H9 (cell line): ENCODE data around the gene NSRP1. TPM values are rescaled to one million over a fixed set of nuclear protein-coding genes. Genes with fewer than 3 reads are reported as not detected.

Experiments
- DNase-seq: peaks from one replicate; pipeline ENCODE4 v3.0.0-alpha.2; 2017
- H2AFZ ChIP-seq: one replicate; pipeline ENCODE4 v1.6.1; 2013; ENCODE audit warnings: mild to moderate bottlenecking, low read length, control low read depth, moderate library complexity
- H2AK5ac ChIP-seq: 2 replicates; pipeline ENCODE4 v1.6.1; 2013; ENCODE audit warnings: low read length, control low read depth, mixed read lengths; ENCODE audit not compliant: insufficient read length
- H2BK120ac ChIP-seq: one replicate; pipeline ENCODE4 v1.6.1; 2013; ENCODE audit warnings: low read depth, mild to moderate bottlenecking, low read length, control low read depth, inconsistent platforms; ENCODE audit not compliant: poor library complexity, severe bottlenecking
- H2BK12ac ChIP-seq: 2 replicates; pipeline ENCODE4 v1.6.1; 2013; ENCODE audit warnings: low read length, control low read depth, mixed read lengths, low read depth; ENCODE audit not compliant: insufficient read length
- H2BK15ac ChIP-seq: 2 replicates; pipeline ENCODE4 v1.6.1; 2013; ENCODE audit warnings: low read depth, low read length, control low read depth
- H2BK20ac ChIP-seq: one replicate; pipeline ENCODE4 v1.6.1; 2013; ENCODE audit warnings: low read depth, mild to moderate bottlenecking, low read length, control low read depth, inconsistent platforms; ENCODE audit not compliant: poor library complexity, severe bottlenecking
- H2BK5ac ChIP-seq: 2 replicates; pipeline ENCODE4 v1.6.1; 2013; ENCODE audit warnings: low read length, control low read depth, mixed read lengths; ENCODE audit not compliant: insufficient read length
- H3K14ac ChIP-seq: 2 replicates; pipeline ENCODE4 v1.6.1; 2013; ENCODE audit warnings: low read length, control low read depth; ENCODE audit not compliant: insufficient read depth
- H3K18ac ChIP-seq: 2 replicates; pipeline ENCODE4 v1.6.1; 2013; ENCODE audit warnings: low read depth, mild to moderate bottlenecking, mixed read lengths, low read length, control low read depth; ENCODE audit not compliant: insufficient read length
- H3K23ac ChIP-seq: 2 replicates; pipeline ENCODE4 v1.6.1; 2013; ENCODE audit warnings: low read length, control low read depth, mixed read lengths, low read depth; ENCODE audit not compliant: insufficient read length
- H3K23me2 ChIP-seq: 2 replicates; pipeline ENCODE4 v1.6.1; 2013; ENCODE audit warnings: low read depth, mild to moderate bottlenecking, mixed read lengths, low read length, control low read depth; ENCODE audit not compliant: insufficient read length, poor library complexity, severe bottlenecking
- H3K27ac ChIP-seq: 2 replicates; pipeline ENCODE4 v1.5.1; 2013; ENCODE audit warnings: low read length, control low read depth, mixed read lengths, low read depth; ENCODE audit not compliant: insufficient read length
- H3K27me3 ChIP-seq: 2 replicates; pipeline ENCODE4 v1.6.1; 2013; ENCODE audit warnings: low read length, control low read depth, inconsistent platforms; ENCODE audit not compliant: insufficient read depth
- H3K4ac ChIP-seq: 2 replicates; pipeline ENCODE4 v1.6.1; 2013; ENCODE audit warnings: low read depth, mild to moderate bottlenecking, control low read depth, inconsistent platforms, low read length, moderate library complexity
- H3K4me1 ChIP-seq: 2 replicates; pipeline ENCODE4 v1.6.1; 2013; ENCODE audit warnings: low read length, control low read depth, inconsistent platforms; ENCODE audit not compliant: insufficient read depth
- H3K4me2 ChIP-seq: 2 replicates; pipeline ENCODE4 v1.6.1; 2013; ENCODE audit warnings: low read length, control low read depth, mixed read lengths; ENCODE audit not compliant: insufficient read length, insufficient read depth
- H3K56ac ChIP-seq: 2 replicates; pipeline ENCODE4 v1.6.1; 2013; ENCODE audit warnings: low read depth, mild to moderate bottlenecking, mixed read lengths, low read length, control low read depth; ENCODE audit not compliant: insufficient read length
- H3K79me1 ChIP-seq: 2 replicates; pipeline ENCODE4 v1.6.1; 2013; ENCODE audit warnings: low read depth, mild to moderate bottlenecking, moderate library complexity, low read length, control low read depth, inconsistent platforms; ENCODE audit not compliant: insufficient read depth, poor library complexity, severe bottlenecking
- H3K79me2 ChIP-seq: 2 replicates; pipeline ENCODE4 v1.6.1; 2013; ENCODE audit warnings: low read length, control low read depth, inconsistent platforms; ENCODE audit not compliant: insufficient read depth
- H3K9ac ChIP-seq: 2 replicates; pipeline ENCODE4 v1.6.1; 2013; ENCODE audit warnings: low read length, control low read depth, mixed read lengths; ENCODE audit not compliant: insufficient read length; ENCODE audit errors: extremely low read depth
- H3K9me3 ChIP-seq: one replicate; pipeline ENCODE4 v1.6.1; 2013; ENCODE audit warnings: low read depth, low read length, inconsistent platforms; ENCODE audit not compliant: control insufficient read depth
- H3T11ph ChIP-seq: one replicate; pipeline ENCODE4 v1.6.1; 2013; ENCODE audit warnings: mild to moderate bottlenecking, low read length, control low read depth, inconsistent platforms
- H4K20me1 ChIP-seq: one replicate; pipeline ENCODE4 v1.6.1; 2013; ENCODE audit not compliant: control insufficient read depth, insufficient read length, insufficient read depth
- H4K5ac ChIP-seq: 2 replicates; pipeline ENCODE4 v1.6.1; 2013; ENCODE audit warnings: low read depth, mild to moderate bottlenecking, mixed read lengths, low read length, control low read depth; ENCODE audit not compliant: insufficient read length
- H4K8ac ChIP-seq: replicated peaks from 2 replicates; pipeline ENCODE4 v1.6.1; 2013; ENCODE audit warnings: low read length, control low read depth, mixed read lengths, low read depth; ENCODE audit not compliant: insufficient read length
- H4K91ac ChIP-seq: 2 replicates; pipeline ENCODE4 v1.6.1; 2013; ENCODE audit warnings: low read depth, mild to moderate bottlenecking, moderate library complexity, mixed read lengths, low read length, control low read depth; ENCODE audit not compliant: insufficient read length
- H3K27ac Mint-ChIP-seq, 3 experiments: 2 replicates in 2 of 3; 3 replicates in 1 of 3; pipeline ENCODE4 v1.8.0; 2020 to 2021; ENCODE audit warnings: mixed read lengths in 3 of 3, mild to moderate bottlenecking in 1 of 3, moderate library complexity in 1 of 3
- H3K27me3 Mint-ChIP-seq: 2 replicates; pipeline ENCODE4 v1.8.0; 2021; ENCODE audit warnings: low read depth, mild to moderate bottlenecking, moderate library complexity, mixed read lengths
- H3K36me3 Mint-ChIP-seq, 3 experiments: 2 replicates in 2 of 3; 3 replicates in 1 of 3; pipeline ENCODE4 v1.8.0; 2020 to 2021; ENCODE audit warnings: low read depth in 3 of 3, mixed read lengths in 3 of 3; ENCODE audit not compliant: insufficient read depth in 1 of 3
- H3K4me1 Mint-ChIP-seq, 2 experiments: 2 replicates each; pipeline ENCODE4 v1.8.0; 2020; ENCODE audit warnings: mixed read lengths in 2 of 2
- H3K4me3 Mint-ChIP-seq, 2 experiments: 2 replicates in 1 of 2; 3 replicates in 1 of 2; pipeline ENCODE4 v1.8.0; 2020 to 2021; ENCODE audit warnings: mild to moderate bottlenecking in 2 of 2, mixed read lengths in 2 of 2, moderate library complexity in 1 of 2
- H3K9me3 Mint-ChIP-seq, 2 experiments: 2 replicates in 1 of 2; 3 replicates in 1 of 2; pipeline ENCODE4 v1.8.0; 2020; ENCODE audit warnings: mild to moderate bottlenecking in 2 of 2, mixed read lengths in 2 of 2, moderate library complexity in 1 of 2
- CTCF ChIP-seq: fragments of 200-600 bp; sonication (generic); conservative IDR thresholded peaks from 3 replicates; pipeline ENCODE4 v1.8.0; 2021; ENCODE audit warnings: antibody characterized with exemption, mild to moderate bottlenecking
- WGBS: extraction: QIAGEN DNeasy Blood & Tissue Kit; methylation state at CpG from one replicate; pipeline ENCODE4 v1.1.7; 2013; ENCODE audit warnings: missing lambda C conversion rate, low lambda C conversion rate, mixed read lengths; ENCODE audit not compliant: insufficient read length; ENCODE audit errors: extremely low coverage; 5-methylcytosine and 5-hydroxymethylcytosine counted together
- total RNA-seq: library from RNA; stranded (reverse); gene quantifications from 2 replicates; pipeline ENCODE4 v1.2.1, GENCODE V29; 2021

NSRP1 gene
- total RNA-seq, 1 experiment from 2014 or later, result 33.3 TPM

- no CpG with 5 or more reads among the region's 1 CpG for WGBS
- Histone ChIP-seq H3T11ph (no peak overlapping the region), H3K14ac (no peak overlapping the region), H3K4ac (no peak overlapping the region), H2BK20ac (no peak overlapping the region), H4K8ac (no peak overlapping the region), H3K18ac (no peak overlapping the region), H3K79me1 (no peaks in the 10 kb centered on the region), H3K23ac (no peak overlapping the region), H4K91ac (no peak overlapping the region), H2BK5ac (no peak overlapping the region), H3K27me3 (no peaks in the 10 kb centered on the region), H4K5ac (no peak overlapping the region), H2AK5ac (no peak overlapping the region), H4K20me1 (no peaks in the 10 kb centered on the region), H2BK120ac (no peak overlapping the region), H3K56ac (no peak overlapping the region), H3K79me2 (no peaks in the 10 kb centered on the region), H3K23me2 (no peaks in the 10 kb centered on the region), H3K4me1 (no peaks in the 10 kb centered on the region), H2BK12ac (no peak overlapping the region), H3K27ac (no peak overlapping the region), H2AFZ (no peak overlapping the region), H3K4me2 (no peak overlapping the region), H3K9ac (no peak overlapping the region), H2BK15ac (no peak overlapping the region), H3K9me3 (no peaks in the 10 kb centered on the region)
- Mint-ChIP-seq H3K27me3 (no peaks in the 10 kb centered on the region; the same call in 1 of the 2 replicates), H3K4me1 (peaks cover 4 to 5% of the 10 kb centered on the region in 2 experiments; a peak in 3 of 4 replicates), H3K36me3 (no peaks in the 10 kb centered on the region), H3K4me3 (no peak overlapping the region), H3K27ac (no peak overlapping the region), H3K9me3 (no peaks in the 10 kb centered on the region)
- no peak for TF ChIP-seq CTCF
- no peak for DNase-seq
Observed at GRCh38 chr17:30103921-30104320, 12.7 kb upstream of the NSRP1 start.
